Upper lobe of right lung (tissue), 1 donor: ENCODE measurements around the gene FRG2C. TPM values are rescaled to one million over a fixed set of nuclear protein-coding genes. Genes with fewer than 3 reads are reported as not detected.
"Not testable (repeated sequence)": the region's sequence is repeated elsewhere in the genome, so short reads cannot be mapped to it uniquely, and the experiment has no call there.

ENCODE experiments used
- ATAC-seq: fragments of 200-7000 bp; cut with Tn5 transposase; one replicate; pipeline ENCODE4 v1.9.1; 2020; ENCODE audit warnings: mild to moderate bottlenecking, moderate library complexity
- DNase-seq: peaks from one replicate; pipeline ENCODE4 v3.0.0-alpha.2; 2020
- H3K27ac ChIP-seq: fragments of 200-600 bp; one replicate; pipeline ENCODE4 v1.8.0; 2022
- H3K27me3 ChIP-seq: fragments of 200-600 bp; one replicate; pipeline ENCODE4 v1.8.0; 2022; ENCODE audit warnings: mild to moderate bottlenecking
- H3K36me3 ChIP-seq: fragments of 200-600 bp; one replicate; pipeline ENCODE4 v1.8.0; 2022
- H3K4me1 ChIP-seq: fragments of 200-600 bp; one replicate; pipeline ENCODE4 v1.8.0; 2022
- H3K4me3 ChIP-seq: fragments of 200-600 bp; one replicate; pipeline ENCODE4 v1.8.0; 2022; ENCODE audit warnings: mild to moderate bottlenecking
- H3K9me3 ChIP-seq: fragments of 200-600 bp; one replicate; pipeline ENCODE4 v1.8.0; 2022
- intact Hi-C: fragments of 100-400 bp; cut with DNase I; formaldehyde crosslinking; loops from one replicate; pipeline ENCODE4 v1.11.0; 2022
- total RNA-seq: library from RNA; stranded (reverse); fragmentation: NEBNext Ultra II Directional; extraction: Animal tissue kit (Norgen Biotek cat#: 25700); gene quantifications from one replicate; pipeline ENCODE4 v1.2.1, GENCODE V29; 2021
- TF ChIP-seq, protein P1 (sequence below): fragments of 200-600 bp; IDR thresholded peaks from one replicate; pipeline ENCODE4 v1.8.0; 2022; ENCODE audit warnings: antibody characterized with exemption
- donor health status: DM: no; HTN: yes; CAD: no; lungs with severe emphysema.

Gene FRG2C
- total RNA-seq, 1 donor from 2014 or later: not detected

DNA sequence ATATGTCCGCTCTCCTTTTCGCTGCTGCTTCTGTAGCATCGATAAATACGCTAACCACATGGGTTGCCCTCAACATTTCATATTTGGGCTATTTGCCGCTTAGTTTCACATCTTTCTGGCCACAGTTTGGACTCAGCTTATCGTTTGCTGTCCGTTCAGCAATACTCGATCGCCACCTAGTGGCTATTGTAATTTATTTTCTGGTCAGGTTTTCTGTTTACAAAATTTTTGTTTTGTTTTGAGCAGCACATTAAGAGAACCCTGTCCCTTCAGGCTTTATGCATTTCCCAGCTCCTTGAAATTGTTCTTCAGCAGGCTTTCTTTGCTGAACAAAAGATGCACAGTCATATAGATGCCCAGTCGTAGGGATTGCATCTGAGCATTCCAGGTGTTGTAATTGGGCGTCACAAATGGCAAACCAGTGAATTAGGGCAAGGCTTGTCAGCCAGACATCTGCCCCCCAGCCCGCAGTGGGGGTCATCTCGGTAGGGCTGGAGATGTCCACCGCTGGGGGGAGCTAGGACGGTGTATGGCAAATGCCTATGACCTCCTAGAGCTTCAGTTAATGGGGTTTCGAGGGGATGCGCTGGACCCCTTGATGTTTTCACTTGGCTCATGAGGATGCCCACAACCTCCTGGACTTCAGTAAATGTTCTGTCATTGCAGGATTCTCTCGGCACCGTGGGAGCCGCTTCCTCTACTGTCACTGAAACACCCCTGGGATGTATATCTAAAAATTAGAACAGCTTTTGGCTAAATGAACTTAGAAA, 20.9 kb upstream of the FRG2C start:
- H3K36me3 ChIP-seq, H3K9me3 ChIP-seq, ATAC-seq, H3K4me3 ChIP-seq, intact Hi-C loops, H3K27me3 ChIP-seq, DNase-seq, H3K27ac ChIP-seq, H3K4me1 ChIP-seq: not testable (repeated sequence)
- TF ChIP-seq, protein P1, sequence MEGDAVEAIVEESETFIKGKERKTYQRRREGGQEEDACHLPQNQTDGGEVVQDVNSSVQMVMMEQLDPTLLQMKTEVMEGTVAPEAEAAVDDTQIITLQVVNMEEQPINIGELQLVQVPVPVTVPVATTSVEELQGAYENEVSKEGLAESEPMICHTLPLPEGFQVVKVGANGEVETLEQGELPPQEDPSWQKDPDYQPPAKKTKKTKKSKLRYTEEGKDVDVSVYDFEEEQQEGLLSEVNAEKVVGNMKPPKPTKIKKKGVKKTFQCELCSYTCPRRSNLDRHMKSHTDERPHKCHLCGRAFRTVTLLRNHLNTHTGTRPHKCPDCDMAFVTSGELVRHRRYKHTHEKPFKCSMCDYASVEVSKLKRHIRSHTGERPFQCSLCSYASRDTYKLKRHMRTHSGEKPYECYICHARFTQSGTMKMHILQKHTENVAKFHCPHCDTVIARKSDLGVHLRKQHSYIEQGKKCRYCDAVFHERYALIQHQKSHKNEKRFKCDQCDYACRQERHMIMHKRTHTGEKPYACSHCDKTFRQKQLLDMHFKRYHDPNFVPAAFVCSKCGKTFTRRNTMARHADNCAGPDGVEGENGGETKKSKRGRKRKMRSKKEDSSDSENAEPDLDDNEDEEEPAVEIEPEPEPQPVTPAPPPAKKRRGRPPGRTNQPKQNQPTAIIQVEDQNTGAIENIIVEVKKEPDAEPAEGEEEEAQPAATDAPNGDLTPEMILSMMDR: peak; percentile 54

DNA sequence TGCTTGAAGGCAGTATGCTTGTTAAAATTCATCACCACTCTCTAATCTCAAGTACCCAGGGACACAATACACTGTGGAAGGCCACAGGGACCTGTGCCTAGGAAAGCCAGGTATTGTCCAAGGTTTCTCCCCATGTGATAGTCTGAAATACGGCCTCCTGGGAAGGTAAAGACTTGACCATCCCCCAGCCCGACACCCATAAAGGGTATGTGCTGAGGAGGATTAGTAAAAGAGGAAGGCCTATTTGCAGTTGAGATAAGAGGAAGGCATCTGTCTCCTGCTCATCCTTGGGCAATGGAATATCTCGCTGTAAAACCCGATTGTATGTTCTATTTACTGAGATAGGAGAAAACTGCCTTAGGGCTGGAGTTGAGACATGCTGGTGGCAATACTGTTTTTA, 18.6 kb upstream of the FRG2C start:
- intact Hi-C loops, H3K4me1 ChIP-seq, H3K27ac ChIP-seq, H3K9me3 ChIP-seq, DNase-seq, H3K27me3 ChIP-seq, H3K4me3 ChIP-seq, H3K36me3 ChIP-seq, ATAC-seq: not testable (repeated sequence)

DNA sequence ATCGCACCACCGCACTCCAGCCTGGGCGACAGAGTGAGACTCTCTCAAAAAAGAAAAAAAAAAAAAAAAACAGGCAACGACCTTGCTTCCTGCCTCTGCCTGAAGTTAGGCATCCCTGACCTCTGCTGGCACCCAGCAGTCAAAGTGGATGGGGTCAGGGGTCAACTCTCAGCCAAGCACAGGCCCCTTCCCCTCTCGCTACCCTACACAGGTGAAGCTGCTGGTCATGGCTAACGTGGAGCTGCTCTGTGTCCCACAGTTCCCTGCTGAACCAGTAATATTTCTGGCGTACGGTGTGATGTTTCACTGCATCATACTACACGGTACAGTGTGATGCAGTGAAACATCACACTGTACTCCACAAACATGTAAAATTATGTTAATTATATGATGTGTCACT, 13.9 kb upstream of the FRG2C start:
- H3K4me1 ChIP-seq: no peaks in the 10 kb centered on the region
- TF ChIP-seq, protein P1: no peak
- no peaks in the 10 kb centered on the region for H3K9me3 ChIP-seq

DNA sequence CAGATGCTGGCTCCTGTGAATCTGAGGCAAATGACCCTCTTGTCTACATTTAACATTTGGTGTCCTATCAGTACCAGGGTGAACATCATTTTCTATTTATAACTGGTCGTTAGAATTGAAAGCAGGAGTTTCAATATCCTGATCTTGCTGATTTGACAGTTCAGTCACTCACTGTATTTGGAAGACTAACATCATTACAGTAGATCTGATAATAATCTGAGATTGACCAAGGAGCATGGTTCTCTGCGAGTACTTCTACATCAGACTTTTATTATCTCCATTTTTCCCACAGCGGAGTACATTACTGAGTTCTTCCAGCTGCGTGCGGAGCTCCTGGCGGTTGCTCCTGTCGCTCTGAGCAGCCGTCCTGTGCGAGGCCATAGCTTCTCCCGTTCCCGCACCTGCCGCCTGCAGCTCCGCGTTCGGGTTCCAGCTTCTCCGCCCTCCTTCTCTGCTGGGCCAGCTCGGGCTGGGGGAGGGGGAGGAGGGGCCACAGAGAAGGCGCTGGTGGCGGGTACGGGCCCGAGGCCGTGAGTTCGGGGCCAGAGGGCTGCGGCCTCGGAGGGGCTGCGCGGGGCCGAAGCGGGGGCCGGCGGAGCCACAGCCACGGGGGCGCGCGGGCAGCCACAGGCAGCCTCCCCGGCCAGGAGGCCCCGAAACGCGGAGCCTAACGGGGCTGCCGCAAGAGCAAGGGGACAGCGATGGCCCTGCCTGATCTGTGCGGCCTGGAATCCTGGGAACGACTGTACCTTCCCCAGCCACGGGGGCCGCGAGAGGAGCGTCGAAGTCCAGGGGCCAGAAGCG, 8.8 kb upstream of the FRG2C start:
- H3K4me3 ChIP-seq, intact Hi-C loops, ATAC-seq, H3K36me3 ChIP-seq, H3K9me3 ChIP-seq, DNase-seq, H3K27ac ChIP-seq, H3K4me1 ChIP-seq: not testable (repeated sequence)
- H3K27me3 ChIP-seq: peaks cover 30% of the 10 kb centered on the region

More for the DNA sequence above, 13.9 kb upstream of the FRG2C start:
- intact Hi-C loops: no loop called here
- Histone ChIP-seq H3K27me3 (no peaks in the 10 kb centered on the region), H3K27ac (no peak overlapping the region), H3K36me3 (no peaks in the 10 kb centered on the region), H3K4me3 (no peak overlapping the region)
- DNase-seq (no peak), ATAC-seq (no peak)

DNA sequence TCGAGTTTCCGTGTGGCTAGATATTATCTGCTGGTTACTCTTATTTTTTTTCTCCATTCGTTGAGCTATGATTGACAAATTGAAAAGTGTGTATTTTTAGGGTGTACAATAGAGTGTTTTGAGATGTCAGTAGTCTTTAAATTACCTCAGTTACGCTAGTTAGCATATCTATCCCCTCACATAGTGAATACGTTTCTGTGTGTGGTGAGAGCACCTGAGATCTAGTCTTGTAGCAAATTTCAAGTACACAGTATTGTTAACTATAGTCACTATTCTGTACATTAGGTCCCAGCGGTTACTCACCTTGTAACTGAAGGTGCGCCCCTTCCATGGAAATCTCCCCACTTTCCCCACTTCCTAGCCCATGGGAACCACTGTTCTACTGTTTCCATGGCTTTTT, 8.2 kb upstream of the FRG2C start:
- intact Hi-C loops, DNase-seq, H3K27ac ChIP-seq, H3K36me3 ChIP-seq, H3K4me1 ChIP-seq, H3K4me3 ChIP-seq, H3K9me3 ChIP-seq, ATAC-seq: not testable (repeated sequence)
- peaks cover 37% of the 10 kb centered on the region for H3K27me3 ChIP-seq

DNA sequence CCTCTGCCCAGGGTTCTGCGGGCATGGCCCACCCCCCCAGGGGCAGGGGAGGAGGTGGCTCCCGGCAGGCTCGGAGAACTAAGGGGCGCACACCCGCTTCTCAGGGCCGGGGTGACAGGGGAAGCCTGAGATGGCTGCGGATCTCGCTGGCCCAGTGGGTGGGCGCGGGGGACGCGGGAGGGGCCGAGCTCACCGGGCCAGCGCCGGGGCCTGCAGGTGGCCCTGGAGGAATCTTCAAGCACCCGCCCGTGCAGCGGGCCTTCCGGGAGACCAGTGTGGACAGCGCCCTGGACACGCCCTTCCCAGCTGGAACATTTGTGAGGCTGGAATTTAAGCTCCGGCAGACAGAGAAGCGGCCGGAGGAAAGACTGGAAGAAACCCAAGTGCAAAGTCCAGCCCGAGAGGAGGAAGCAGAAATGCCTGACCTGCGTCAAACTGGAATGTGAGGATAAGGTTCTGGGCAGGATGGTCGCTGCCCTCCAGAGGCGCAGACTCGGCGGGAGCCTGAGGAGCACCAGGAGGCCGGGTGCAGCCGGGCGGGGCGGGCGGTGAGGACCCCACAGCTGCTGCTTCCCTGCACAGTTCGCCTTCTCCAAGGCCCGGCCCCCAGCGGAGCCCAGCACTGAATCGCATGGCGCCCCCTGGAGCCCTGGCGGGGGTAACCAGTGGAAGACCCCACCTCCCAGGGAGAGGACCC, 5.6 kb upstream of the FRG2C start:
- H3K36me3 ChIP-seq, DNase-seq, ATAC-seq, H3K9me3 ChIP-seq, H3K4me1 ChIP-seq, H3K27ac ChIP-seq, intact Hi-C loops: not testable (repeated sequence)
- Histone ChIP-seq H3K27me3 (peaks cover 45% of the 10 kb centered on the region), H3K4me3 (peak overlapping the region; percentile 14)

DNA sequence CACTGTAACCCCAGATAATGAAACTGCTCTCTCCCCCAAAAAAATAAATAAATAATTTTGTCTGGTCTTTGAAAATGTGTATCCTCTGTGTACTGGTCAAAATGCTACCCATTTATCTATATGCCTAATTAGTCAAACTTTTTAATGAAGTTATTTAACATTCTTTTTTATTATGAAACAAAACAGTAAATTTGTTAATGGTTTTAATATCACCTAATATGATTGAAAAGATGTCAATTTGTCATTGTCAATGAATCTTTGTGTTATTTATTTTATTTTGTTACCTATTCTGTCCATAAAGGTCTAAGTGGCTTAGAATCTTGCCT, 5.1 kb upstream of the FRG2C start:
- H3K4me1 ChIP-seq, H3K4me3 ChIP-seq, DNase-seq, H3K27ac ChIP-seq, intact Hi-C loops, H3K36me3 ChIP-seq, H3K9me3 ChIP-seq, ATAC-seq: not testable (repeated sequence)
- H3K27me3 ChIP-seq: peaks cover 45% of the 10 kb centered on the region

DNA sequence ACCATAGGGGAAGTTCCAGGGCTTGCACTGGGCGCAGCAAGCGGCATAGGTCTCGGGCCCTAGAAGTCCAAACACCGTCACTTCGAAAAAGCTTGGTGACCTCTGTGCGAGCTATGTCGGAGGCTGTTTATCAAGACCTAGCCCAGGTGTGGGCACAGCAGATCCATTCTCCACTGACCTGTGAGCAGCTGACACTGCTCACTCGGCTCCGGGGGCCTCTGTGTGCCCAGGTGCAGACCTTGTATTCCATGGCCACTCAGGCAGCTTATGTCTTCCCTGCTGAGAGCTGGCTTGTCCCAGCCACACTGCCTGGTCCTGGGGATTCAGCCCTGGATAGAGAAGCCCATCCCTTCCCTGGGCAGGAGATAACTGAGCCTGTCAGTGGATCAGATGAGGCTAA, 1.5 kb downstream of the FRG2C start:
- H3K27ac ChIP-seq, DNase-seq, H3K9me3 ChIP-seq, intact Hi-C loops, H3K4me3 ChIP-seq, H3K36me3 ChIP-seq, ATAC-seq, H3K4me1 ChIP-seq: not testable (repeated sequence)
- H3K27me3 ChIP-seq: peaks cover 62% of the 10 kb centered on the region

DNA sequence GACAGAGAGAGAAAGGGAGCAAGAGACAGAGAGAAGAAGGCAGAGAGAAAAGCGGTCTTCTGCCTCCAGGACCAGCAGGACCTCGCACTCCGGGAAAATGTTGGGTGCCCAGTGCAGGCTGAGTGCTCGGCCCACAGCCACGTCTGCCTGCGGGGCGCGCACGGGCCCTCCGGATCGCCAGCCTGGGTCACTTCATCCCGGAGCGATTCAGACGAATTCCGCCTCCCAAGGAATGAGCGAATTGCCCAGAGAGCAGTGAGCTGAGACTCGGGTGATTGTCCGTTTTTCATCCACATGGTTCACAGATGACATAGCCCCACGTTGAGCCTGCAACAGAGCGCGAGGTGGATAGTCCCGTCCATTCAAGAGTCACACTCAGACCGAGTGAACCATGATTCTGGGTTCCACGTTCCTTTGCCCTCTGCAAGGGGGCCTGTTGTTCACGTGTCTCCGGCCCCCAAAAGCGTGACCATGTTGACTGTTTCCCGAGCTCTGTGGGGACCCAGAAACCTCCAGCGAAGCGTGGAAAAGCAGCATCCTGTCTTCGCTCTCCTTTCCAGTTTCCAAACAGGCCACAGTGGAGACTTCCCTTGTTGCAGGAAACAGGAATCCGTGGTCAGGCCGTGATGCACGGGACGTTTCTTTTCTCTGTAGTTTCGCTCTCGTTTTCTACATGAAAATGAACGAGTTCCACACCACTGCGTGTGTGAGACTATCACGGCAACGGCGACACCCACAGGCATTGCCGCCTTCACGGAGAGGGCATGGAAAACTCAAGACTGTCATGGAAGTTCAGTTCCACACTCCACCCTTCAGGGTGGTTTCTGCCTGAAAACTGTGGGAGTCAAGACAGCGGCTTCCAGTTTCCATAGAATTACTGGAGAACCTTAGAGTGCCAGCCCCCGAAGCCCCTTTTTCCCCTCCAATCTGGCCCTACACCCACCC, 3.9 kb downstream of the FRG2C start:
- H3K4me1 ChIP-seq, ATAC-seq, H3K36me3 ChIP-seq, H3K4me3 ChIP-seq, H3K9me3 ChIP-seq, H3K27ac ChIP-seq, intact Hi-C loops: not testable (repeated sequence)
- peaks cover 69% of the 10 kb centered on the region for H3K27me3 ChIP-seq
- DNase-seq: peak; percentile 62

DNA sequence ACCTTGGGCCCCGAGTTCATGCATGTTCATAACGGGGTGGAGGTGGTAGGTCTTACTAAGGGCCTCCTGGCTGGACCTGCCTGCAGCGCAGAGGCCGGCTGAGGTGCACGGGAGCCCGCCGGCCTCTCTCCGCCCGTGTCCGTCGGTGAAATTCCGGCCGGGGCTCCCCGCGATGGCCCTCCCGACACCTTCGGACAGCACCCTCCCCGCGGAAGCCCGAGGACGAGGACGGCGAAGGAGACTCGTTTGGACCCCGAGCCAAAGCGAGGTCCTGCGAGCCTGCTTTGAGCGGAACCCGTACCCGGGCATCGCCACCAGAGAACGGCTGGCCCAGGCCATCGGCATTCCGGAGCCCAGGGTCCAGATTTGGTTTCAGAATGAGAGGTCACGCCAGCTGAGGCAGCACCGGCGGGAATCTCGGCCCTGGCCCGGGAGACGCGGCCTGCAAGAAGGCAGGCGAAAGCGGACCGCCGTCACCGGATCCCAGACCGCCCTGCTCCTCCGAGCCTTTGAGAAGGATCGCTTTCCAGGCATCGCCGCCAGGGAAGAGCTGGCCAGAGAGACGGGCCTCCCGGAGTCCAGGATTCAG, 4.7 kb downstream of the FRG2C start:
- H3K4me1 ChIP-seq, H3K27ac ChIP-seq, intact Hi-C loops, H3K36me3 ChIP-seq, H3K9me3 ChIP-seq: not testable (repeated sequence)
- peak; percentile 92 for DNase-seq
- peak; percentile 83 for ATAC-seq
- peak overlapping the region; percentile 3 for H3K4me3 ChIP-seq
- H3K27me3 ChIP-seq: peaks cover 75% of the 10 kb centered on the region
